Posterior cingulate gyrus (tissue), 11 donors: Measurements from ENCODE around the gene ANKRD44.
"Not testable (repeated sequence)": the region's sequence is repeated elsewhere in the genome, so short reads cannot be mapped to it uniquely, and the experiment has no call there.

Experiments
- DNase-seq, 10 donors: peaks; one replicate each; pipeline versions ENCODE4 v3.0.0 to v3.0.0-alpha.2; 2020 to 2021; ENCODE audit warnings: mixed read lengths in 3 of 10
- intact Hi-C: fragments of 100-400 bp; cut with DNase I; formaldehyde crosslinking; loops from one replicate; pipeline ENCODE4 v1.15.1; 2023

ANKRD44 gene

DNA sequence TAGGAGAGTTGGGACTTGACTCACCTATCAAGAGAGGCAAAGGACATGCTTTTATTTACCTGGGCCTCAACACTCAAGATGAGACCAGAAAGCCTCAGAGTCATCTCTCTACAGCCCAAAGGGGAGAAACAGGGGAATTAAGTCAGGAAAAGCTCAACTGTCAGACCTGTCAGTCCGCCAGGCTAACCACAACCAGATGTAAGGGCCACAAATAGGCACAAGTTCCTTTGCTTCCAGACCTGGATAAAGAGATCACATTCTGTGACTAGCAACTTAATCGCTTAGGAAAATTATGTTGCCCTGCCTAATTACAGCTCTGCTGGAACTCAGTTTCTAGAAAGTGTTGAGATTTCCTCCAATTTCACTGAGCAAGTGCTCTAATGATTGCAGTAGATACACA is 67.9 kb downstream of the ANKRD44 start:
- intact Hi-C loops, result no loop called here
- DNase-seq, result no peak

DNA sequence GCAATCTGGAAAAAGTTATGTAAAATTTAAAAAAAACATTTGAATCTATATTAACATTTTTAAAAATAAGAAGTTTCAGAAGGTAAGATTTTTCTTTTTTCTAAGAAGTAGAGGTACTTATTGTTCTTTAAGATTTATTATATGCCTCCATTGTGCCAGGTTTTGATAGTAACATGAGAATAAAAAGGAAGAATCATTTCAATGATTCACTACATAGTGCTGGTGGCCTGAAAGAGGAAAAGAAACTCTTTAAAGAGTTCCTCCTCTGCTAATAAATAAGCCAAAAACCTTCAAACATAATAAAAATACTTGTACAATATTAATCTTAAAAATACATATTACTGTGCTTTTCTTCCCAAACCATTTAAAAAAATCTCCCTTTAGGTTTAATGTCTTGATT is 69.0 kb downstream of the ANKRD44 start:
- intact Hi-C loops, result no loop called here
- no peak for DNase-seq

DNA sequence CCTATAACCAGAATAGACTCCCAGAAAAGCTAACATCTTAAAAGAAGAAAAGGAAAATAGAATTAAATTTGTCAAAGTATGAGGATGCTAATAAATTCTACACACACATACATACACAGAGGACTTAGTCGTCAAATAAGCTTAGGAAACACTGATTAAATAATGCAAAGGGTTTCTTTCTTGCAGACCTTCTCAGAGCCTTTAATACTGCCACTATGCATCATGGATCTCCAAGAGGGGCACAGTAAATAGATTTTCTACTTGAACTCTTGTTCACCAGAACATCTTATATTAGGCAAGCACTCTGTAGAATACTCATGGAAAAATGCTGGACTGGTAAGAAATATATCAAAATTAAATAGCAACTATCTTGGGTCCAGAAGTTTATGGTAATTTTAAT is 69.4 kb downstream of the ANKRD44 start:
- intact Hi-C loops, result no loop called here
- DNase-seq, result no peak

GRCh38 chr2:197240421-197241041 is 70.0 kb downstream of the ANKRD44 start:
- no peak for DNase-seq
- intact Hi-C loops, result no loop called here

DNA sequence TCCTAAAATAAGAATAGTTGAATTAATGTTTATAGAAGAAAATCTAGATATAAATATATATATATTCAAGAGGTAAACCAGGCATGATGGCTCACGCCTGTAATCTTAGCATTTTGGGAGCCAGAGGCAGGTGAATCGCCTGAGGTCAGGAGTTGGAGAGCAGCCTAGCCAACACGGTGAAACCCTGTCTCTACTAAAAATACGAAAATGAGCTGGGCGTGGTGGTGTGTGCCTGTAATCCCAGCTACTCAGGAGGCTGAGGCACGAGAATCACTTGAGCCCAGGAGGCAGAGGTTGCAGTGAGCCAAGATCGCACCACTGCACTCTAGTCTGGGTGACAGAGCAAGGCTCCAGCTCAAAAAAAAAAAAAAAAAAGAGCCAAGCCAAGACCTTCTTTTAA is 70.6 kb downstream of the ANKRD44 start:
- intact Hi-C loops, result not testable (repeated sequence)

DNA sequence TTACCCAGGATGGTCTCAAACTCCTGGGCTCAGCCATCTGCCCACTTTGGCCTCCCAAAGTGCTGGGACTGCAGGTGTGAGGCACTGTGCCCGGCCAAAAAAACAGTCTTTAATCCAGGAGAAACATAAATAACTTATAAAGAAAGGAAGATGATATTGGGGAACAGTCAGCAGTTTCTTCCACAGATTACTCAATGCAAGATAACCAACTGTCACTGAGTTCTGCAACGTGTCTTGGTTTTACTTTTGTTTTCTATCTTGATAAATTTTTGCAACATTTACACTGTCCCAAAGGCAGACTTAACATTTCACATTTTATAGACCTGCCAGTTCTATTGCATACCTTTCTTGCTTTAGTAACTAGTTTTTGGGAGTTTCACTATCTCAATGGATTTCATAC is 71.1 kb downstream of the ANKRD44 start:
- intact Hi-C loops, result loop anchor here (5.0 kb wide), 1 partner anchor 68 kb away; no protein-coding TSS in a partner anchor
- no peak for DNase-seq

More for the DNA sequence above, 70.6 kb downstream of the ANKRD44 start:
- not testable (repeated sequence) for DNase-seq

DNA sequence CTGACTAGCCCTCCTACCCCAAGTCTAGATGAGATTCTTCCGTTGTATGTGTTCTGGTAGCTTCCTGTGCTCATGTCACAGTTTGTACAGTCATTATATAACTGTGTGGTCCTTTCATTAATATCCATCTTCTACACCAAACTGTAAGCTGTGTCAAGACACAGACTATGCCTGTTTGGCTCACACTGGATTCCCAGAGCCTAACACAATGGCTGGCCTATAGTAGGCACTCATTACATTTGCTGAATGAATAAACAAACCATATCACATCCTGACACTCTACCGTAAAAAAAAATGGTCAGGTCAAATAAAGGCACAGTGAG is 72.6 kb downstream of the ANKRD44 start:
- no peak for DNase-seq

DNA sequence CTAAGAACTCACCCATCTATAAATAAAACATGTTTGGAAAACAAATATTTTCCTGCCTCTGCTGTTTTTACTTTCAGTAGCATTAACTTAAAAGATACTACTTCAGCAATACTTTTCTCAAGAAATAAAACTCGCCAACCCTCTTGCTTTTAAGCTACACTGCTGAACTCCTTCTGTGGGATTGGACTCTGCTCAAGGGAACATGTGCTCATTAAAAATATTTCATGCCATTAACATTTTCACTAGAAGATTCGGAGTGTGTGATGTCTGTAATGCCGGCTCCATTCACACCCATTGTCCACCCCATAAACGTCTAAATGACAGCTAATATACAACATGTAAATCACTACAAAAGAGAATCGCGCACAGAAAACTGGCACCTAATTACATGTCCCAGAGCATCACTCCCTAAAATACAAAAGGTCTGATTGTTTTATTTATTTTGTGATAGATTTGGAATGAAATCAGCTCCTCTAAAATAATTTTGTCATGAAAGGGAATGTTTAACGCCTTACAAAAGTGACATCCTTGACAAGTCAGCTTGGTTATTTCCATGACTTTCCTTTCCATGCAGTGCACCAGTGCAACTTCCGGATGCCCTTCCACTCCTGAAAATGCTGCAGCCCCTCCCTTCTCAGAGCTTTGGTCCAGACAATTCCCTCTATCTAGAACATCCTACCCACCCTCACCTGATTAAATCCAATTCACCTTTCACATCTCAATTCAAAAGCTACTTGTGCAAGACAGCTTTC is 73.1 kb downstream of the ANKRD44 start:
- intact Hi-C loops, result loop anchor here (5.0 kb wide), 1 partner anchor 70 kb away; no protein-coding TSS in a partner anchor
- DNase-seq, result no peak

More for the DNA sequence above, 72.6 kb downstream of the ANKRD44 start:
- intact Hi-C loops, result loop anchor here (5.0 kb wide), 1 partner anchor 69 kb away; no protein-coding TSS in a partner anchor

- intact Hi-C loops, result loop anchor here (5.0 kb wide), 1 partner anchor 70 kb away; no protein-coding TSS in a partner anchor
Observed at GRCh38 chr2:197236816-197237215, 73.8 kb downstream of the ANKRD44 start.

GRCh38 chr2:197236159-197236558 is 74.4 kb downstream of the ANKRD44 start:
- DNase-seq, result no peak
- intact Hi-C loops, result loop anchor here (5.0 kb wide), 1 partner anchor 71 kb away; no protein-coding TSS in a partner anchor

More at GRCh38 chr2:197236816-197237215, 73.8 kb downstream of the ANKRD44 start:
- DNase-seq, result peak in 2 of 10 donors; percentile 37 to 42

- no peak for DNase-seq
- intact Hi-C loops, result loop anchor here (5.0 kb wide), 1 partner anchor 72 kb away; no protein-coding TSS in a partner anchor
Observed at GRCh38 chr2:197235711-197236110, 74.9 kb downstream of the ANKRD44 start.

- intact Hi-C loops, result loop anchor here (5.0 kb wide), 1 partner anchor 73 kb away; no protein-coding TSS in a partner anchor
- DNase-seq, result no peak
Observed at GRCh38 chr2:197234671-197235191, 75.8 kb downstream of the ANKRD44 start.

- DNase-seq, result no peak
- intact Hi-C loops, result no loop called here
Observed at GRCh38 chr2:197233473-197233872, 77.1 kb downstream of the ANKRD44 start.

DNA sequence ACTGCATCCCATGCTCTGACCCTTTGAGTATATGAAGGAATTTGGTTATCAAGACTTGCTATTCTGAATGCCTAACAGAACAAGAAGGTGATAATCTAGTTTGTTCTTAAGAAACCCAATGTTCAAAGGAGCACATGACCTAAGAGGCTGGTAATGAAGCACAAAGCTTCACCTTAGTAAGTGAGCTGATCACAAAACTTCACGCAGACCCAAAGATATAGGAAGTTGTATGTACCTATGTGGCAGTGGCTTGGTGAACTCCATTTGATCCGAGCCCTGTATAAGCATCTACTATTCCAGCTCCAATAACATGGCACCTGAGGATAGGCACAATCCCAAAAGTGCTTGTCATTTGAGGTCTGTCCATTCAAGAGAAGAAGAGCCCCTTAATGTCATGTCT is 78.6 kb downstream of the ANKRD44 start:
- DNase-seq, result no peak
- intact Hi-C loops, result no loop called here

DNA sequence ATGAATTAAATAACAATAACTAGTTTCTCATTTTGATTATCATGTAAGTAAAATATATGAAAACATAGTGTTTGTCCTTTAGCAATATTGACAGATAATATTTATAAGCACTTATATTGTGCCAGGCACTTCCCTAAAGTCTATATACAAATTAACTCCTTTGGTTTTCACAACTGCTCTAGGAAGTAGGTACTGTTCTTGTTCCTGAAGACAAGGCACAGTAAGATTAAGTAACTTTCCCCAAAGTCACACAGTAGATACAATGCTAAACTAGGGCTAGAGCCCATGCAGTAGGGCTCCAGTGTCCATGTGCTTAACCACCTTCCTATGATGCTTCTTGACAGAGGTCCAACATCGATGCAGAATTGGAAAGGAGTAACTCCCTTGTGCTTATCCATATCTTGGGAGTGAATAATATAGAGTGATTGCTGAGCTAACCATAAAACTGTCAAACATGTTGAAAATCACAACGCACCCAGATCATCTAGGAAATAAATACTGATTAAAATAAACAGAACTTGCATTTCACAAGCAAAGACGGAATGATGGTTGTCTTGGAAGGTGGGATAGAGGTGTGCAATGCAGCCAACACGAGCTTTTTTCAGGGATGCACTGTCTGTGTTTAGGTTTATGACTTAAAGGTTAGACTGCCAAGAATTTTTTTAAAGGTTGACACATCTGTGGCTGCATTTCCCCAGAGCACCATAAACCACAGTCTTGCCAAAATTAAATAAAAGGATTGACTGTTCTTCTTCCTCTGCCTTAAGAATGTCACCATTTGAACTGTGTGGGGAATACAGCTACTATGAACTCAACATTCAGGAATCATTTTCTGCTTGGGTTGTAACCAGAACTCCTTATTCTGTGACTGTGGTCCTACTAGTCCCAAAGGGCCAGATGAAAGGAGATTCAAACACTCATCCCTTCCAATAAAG is 80.8 kb downstream of the ANKRD44 start:
- intact Hi-C loops, result no loop called here
- no peak for DNase-seq

- DNase-seq, result no peak
- intact Hi-C loops, result no loop called here
Observed at GRCh38 chr2:197223451-197223850, 87.1 kb downstream of the ANKRD44 start.

DNA sequence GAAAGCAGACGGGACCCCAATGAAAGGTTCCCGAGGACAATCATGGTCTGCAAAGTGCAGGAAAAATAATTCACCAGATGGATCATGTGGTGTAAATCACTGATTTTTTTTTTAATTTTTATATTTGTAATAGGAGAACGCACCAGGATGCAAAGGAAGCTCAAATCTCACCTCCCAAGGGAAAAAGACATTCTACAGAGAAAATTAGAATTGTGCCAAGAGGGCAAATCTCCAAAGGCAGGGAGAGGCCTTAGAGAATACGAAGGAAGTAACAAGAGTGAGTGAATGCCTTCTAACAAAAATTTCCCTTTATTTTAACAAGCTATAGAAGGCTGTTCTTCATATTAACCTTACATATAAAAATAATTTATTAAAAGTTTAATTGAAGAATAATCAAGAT is 90.9 kb downstream of the ANKRD44 start:
- DNase-seq, result no peak
- intact Hi-C loops, result no loop called here

- no peak for DNase-seq
- intact Hi-C loops, result no loop called here
Observed at GRCh38 chr2:197217541-197217940, 93.0 kb downstream of the ANKRD44 start.

- intact Hi-C loops, result no loop called here
- no peak for DNase-seq
Observed at GRCh38 chr2:197216361-197216979, 94.1 kb downstream of the ANKRD44 start.

DNA sequence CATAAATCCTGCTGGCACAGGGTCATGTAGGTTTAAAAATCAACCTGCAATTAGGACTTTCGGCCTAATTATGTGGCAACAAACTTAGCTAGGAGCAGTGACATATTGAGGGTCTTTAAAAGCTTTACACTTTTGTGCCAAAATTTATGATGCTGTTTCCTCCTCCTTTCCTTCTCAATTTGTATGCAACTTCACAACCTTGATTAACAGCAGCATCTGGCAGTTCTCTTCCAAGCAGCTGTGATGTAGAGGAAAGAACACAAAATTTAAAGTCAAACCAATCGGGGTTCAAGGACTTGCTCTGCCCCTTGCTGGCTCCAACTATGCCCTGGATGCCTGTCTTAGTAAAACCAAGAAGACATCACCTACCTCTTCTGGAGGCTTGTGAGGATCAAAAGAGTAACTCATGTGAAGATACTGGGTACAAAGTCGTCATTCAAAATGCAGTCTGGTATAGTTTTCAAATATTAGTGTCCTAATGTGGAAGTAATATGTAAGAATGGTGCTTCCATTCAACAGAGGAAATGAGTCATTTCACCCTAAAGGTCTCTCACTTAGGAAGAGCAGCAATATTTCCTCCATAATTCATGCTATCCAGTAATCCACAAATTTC is 94.7 kb downstream of the ANKRD44 start:
- DNase-seq, result no peak
- intact Hi-C loops, result no loop called here
